ENCODE measurements around the gene TMC4. TPM values are rescaled to one million over a fixed set of nuclear protein-coding genes. Genes with fewer than 3 reads are reported as not detected.
"Not testable (repeated sequence)": the region's sequence is repeated elsewhere in the genome, so short reads cannot be mapped to it uniquely, and the experiment has no call there.

Gene TMC4
- total and polyA plus RNA-seq, 4 donors: 0.23 to 2.4 (median 1.4) TPM

- Histone ChIP-seq H3K4me1 (ENCODE audit: control insufficient read depth in 4 of 4, insufficient read depth in 4 of 4, low read length in 3 of 4) (no peaks in the 10 kb centered on the region), H3K9me3 (ENCODE audit: control insufficient read depth in 4 of 4, low read length in 3 of 4) (no peaks in the 10 kb centered on the region), H3K9ac (ENCODE audit: low read depth in 1 of 2, low read length in 2 of 2) (no peak overlapping the region), H3K27me3 (ENCODE audit: control insufficient read depth in 4 of 4, insufficient read depth in 4 of 4, low read length in 3 of 4) (no peaks in the 10 kb centered on the region), H3K4me3 (ENCODE audit: low read depth in 1 of 3, low read length in 3 of 3) (no peak overlapping the region), H3K27ac (ENCODE audit: low read depth in 1 of 2, low read length in 2 of 2) (no peak overlapping the region), H3K36me3 (ENCODE audit: control insufficient read depth in 4 of 4, insufficient read depth in 3 of 4, low read depth in 1 of 4, low read length in 3 of 4) (peaks cover 0 to 5% (median 2%) of the 10 kb centered on the region in 4 donors)
- TF ChIP-seq TAF1 (conservative IDR thresholded peaks at IDR 0.05) (no peak), FOXA1 (IDR thresholded peaks at IDR 0.05) (no peak), JUND (IDR thresholded peaks at IDR 0.05) (no peak), ZBTB33 (IDR thresholded peaks at IDR 0.05) (no peak), EGR1 (IDR thresholded peaks at IDR 0.05; ENCODE audit: low read depth in 2 of 2) (no peak), YY1 (IDR thresholded peaks at IDR 0.05) (no peak), MAX (IDR thresholded peaks at IDR 0.05) (no peak), SP1 (IDR thresholded peaks at IDR 0.05) (no peak), NR2F2 (IDR thresholded peaks at IDR 0.05) (no peak), GABPA (IDR thresholded peaks at IDR 0.05 in 1 of 2, conservative IDR thresholded peaks at IDR 0.05 in 1 of 2) (no peak), HNF4A (conservative IDR thresholded peaks at IDR 0.05) (no peak), RAD21 (IDR thresholded peaks at IDR 0.05) (no peak), FOXA2 (IDR thresholded peaks at IDR 0.05) (no peak), HNF4G (IDR thresholded peaks at IDR 0.05) (no peak)
- TF ChIP-seq, protein P1, sequence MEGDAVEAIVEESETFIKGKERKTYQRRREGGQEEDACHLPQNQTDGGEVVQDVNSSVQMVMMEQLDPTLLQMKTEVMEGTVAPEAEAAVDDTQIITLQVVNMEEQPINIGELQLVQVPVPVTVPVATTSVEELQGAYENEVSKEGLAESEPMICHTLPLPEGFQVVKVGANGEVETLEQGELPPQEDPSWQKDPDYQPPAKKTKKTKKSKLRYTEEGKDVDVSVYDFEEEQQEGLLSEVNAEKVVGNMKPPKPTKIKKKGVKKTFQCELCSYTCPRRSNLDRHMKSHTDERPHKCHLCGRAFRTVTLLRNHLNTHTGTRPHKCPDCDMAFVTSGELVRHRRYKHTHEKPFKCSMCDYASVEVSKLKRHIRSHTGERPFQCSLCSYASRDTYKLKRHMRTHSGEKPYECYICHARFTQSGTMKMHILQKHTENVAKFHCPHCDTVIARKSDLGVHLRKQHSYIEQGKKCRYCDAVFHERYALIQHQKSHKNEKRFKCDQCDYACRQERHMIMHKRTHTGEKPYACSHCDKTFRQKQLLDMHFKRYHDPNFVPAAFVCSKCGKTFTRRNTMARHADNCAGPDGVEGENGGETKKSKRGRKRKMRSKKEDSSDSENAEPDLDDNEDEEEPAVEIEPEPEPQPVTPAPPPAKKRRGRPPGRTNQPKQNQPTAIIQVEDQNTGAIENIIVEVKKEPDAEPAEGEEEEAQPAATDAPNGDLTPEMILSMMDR (IDR thresholded peaks at IDR 0.05; ENCODE audit: low read depth, low read length, missing input control): no peak
- TF ChIP-seq, protein P2, sequence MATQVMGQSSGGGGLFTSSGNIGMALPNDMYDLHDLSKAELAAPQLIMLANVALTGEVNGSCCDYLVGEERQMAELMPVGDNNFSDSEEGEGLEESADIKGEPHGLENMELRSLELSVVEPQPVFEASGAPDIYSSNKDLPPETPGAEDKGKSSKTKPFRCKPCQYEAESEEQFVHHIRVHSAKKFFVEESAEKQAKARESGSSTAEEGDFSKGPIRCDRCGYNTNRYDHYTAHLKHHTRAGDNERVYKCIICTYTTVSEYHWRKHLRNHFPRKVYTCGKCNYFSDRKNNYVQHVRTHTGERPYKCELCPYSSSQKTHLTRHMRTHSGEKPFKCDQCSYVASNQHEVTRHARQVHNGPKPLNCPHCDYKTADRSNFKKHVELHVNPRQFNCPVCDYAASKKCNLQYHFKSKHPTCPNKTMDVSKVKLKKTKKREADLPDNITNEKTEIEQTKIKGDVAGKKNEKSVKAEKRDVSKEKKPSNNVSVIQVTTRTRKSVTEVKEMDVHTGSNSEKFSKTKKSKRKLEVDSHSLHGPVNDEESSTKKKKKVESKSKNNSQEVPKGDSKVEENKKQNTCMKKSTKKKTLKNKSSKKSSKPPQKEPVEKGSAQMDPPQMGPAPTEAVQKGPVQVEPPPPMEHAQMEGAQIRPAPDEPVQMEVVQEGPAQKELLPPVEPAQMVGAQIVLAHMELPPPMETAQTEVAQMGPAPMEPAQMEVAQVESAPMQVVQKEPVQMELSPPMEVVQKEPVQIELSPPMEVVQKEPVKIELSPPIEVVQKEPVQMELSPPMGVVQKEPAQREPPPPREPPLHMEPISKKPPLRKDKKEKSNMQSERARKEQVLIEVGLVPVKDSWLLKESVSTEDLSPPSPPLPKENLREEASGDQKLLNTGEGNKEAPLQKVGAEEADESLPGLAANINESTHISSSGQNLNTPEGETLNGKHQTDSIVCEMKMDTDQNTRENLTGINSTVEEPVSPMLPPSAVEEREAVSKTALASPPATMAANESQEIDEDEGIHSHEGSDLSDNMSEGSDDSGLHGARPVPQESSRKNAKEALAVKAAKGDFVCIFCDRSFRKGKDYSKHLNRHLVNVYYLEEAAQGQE (IDR thresholded peaks at IDR 0.05): no peak
- TF ChIP-seq, protein P3, sequence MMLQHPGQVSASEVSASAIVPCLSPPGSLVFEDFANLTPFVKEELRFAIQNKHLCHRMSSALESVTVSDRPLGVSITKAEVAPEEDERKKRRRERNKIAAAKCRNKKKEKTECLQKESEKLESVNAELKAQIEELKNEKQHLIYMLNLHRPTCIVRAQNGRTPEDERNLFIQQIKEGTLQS (IDR thresholded peaks at IDR 0.05): no peak
- WGBS: 36% methylated on average over 15 of the region's 15 CpGs
- no peak for DNase-seq (ENCODE audit: low spot score)
Observed at GRCh38 chr19:54173359-54173699, 369 bp upstream of the TMC4 start.

- H3K4me3 ChIP-seq (ENCODE audit: low read depth in 1 of 3, low read length in 3 of 3): not testable (repeated sequence)
- 80% methylated on average over 17 of the region's 23 CpGs for WGBS
Observed at GRCh38 chr19:54171736-54172431, 1.1 kb downstream of the TMC4 start.

More at GRCh38 chr19:54171736-54172431, 1.1 kb downstream of the TMC4 start:
- DNase-seq (ENCODE audit: low spot score); H3K27me3 ChIP-seq (ENCODE audit: control insufficient read depth in 4 of 4, insufficient read depth in 4 of 4, low read length in 3 of 4); H3K36me3 ChIP-seq (ENCODE audit: control insufficient read depth in 4 of 4, insufficient read depth in 3 of 4, low read depth in 1 of 4, low read length in 3 of 4); H3K9me3 ChIP-seq (ENCODE audit: control insufficient read depth in 4 of 4, low read length in 3 of 4); H3K27ac ChIP-seq (ENCODE audit: low read depth in 1 of 2, low read length in 2 of 2); H3K4me1 ChIP-seq (ENCODE audit: control insufficient read depth in 4 of 4, insufficient read depth in 4 of 4, low read length in 3 of 4); H3K9ac ChIP-seq (ENCODE audit: low read depth in 1 of 2, low read length in 2 of 2): not testable (repeated sequence)
